GM19468 (cell line): ENCODE results near the gene ZP3.
"Not testable (repeated sequence)": the region's sequence is repeated elsewhere in the genome, so short reads cannot be mapped to it uniquely, and the experiment has no call there.

Experiments
- ATAC-seq: cut with Tn5 transposase; IDR thresholded peaks from one replicate; pipeline ENCODE4 v1.9.1; 2021; ENCODE audit warnings: mild to moderate bottlenecking, moderate library complexity, moderate number of reproducible peaks; ENCODE audit not compliant: unreplicated experiment; ENCODE audit errors: extremely low read depth

The ZP3 gene

GRCh38 chr7:76403780-76404494 is 20.8 kb upstream of the ZP3 start:
- ATAC-seq: no peak

- ATAC-seq: no peak
These were observed 19.0 kb upstream of the ZP3 start for GRCh38 chr7:76405738-76406137.

GRCh38 chr7:76407718-76408117 is 17.0 kb upstream of the ZP3 start:
- no peak for ATAC-seq

GRCh38 chr7:76408121-76408560 is 16.6 kb upstream of the ZP3 start:
- no peak for ATAC-seq

- ATAC-seq: no peak
These were observed 15.2 kb upstream of the ZP3 start, which contains the start of gene SSC4D for GRCh38 chr7:76409537-76409936. SSC4D (minus strand) TSS chr7:76409697; CDS start chr7:76404439, 5,258 bp downstream.

- ATAC-seq: no peak
These were observed 13.1 kb upstream of the ZP3 start for GRCh38 chr7:76411626-76412025.

GRCh38 chr7:76412249-76412648 is 12.5 kb upstream of the ZP3 start:
- ATAC-seq: no peak

GRCh38 chr7:76417654-76418310 is 7.0 kb upstream of the ZP3 start:
- not testable (repeated sequence) for ATAC-seq

- not testable (repeated sequence) for ATAC-seq
These were observed 3.7 kb upstream of the ZP3 start for GRCh38 chr7:76421097-76421496.

GRCh38 chr7:76423666-76424412 is 911 bp upstream of the ZP3 start:
- ATAC-seq: no peak

- no peak for ATAC-seq
These were observed 406 bp downstream of the ZP3 start for GRCh38 chr7:76425156-76425555.

GRCh38 chr7:76425558-76425957 is 808 bp downstream of the ZP3 start:
- ATAC-seq: not testable (repeated sequence)

GRCh38 chr7:76426246-76426645 is 1.5 kb downstream of the ZP3 start:
- ATAC-seq: no peak

- ATAC-seq: no peak
These were observed 2.9 kb downstream of the ZP3 start for GRCh38 chr7:76427635-76428034.

GRCh38 chr7:76428149-76428823 is 3.5 kb downstream of the ZP3 start:
- no peak for ATAC-seq

GRCh38 chr7:76428868-76429805 is 4.4 kb downstream of the ZP3 start:
- ATAC-seq: no peak

- no peak for ATAC-seq
These were observed 5.5 kb downstream of the ZP3 start for GRCh38 chr7:76430211-76430610.

GRCh38 chr7:76430836-76431235 is 6.1 kb downstream of the ZP3 start:
- no peak for ATAC-seq

GRCh38 chr7:76437873-76438272 is 13.1 kb downstream of the ZP3 start:
- peak; percentile 81 for ATAC-seq
